GM12875 (cell line): ENCODE data around the gene NETO1.

Experiments
- H3K4me3 ChIP-seq: one replicate; pipeline ENCODE4 v1.5.1; 2011; ENCODE audit warnings: low read depth, low read length, control low read depth
- CTCF ChIP-seq: IDR thresholded peaks from 2 replicates; pipeline ENCODE4 v1.5.1; 2011; ENCODE audit warnings: low read depth, mild to moderate bottlenecking, control low read depth, inconsistent platforms, low read length, moderate library complexity, borderline replicate concordance; ENCODE audit not compliant: insufficient read depth

The NETO1 gene

GRCh38 chr18:72866442-72866900 lies 1.3 kb downstream of the NETO1 start:
- H3K4me3 ChIP-seq, result no peak overlapping the region

DNA sequence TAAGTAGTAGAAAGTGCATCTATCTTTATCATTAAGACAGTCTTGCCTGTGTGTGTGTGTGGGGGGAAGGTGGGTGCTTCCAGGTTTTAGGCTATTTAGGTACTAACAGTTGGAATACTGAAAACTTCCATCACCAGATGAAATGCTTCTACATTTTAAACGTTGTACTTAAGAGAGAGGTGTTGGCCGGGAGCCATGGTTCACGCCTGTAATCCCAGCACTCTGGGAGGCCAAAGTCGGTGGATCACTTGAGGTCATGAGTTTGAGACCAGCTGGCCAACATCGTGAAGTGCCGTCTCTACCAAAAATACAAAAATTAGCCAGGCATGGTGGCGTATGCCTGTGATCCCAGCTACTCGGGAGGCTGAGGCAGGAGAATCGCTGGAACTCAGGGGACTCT lies 4.0 kb downstream of the NETO1 start:
- TF ChIP-seq CTCF, result no peak
- no peak overlapping the region for H3K4me3 ChIP-seq

More at GRCh38 chr18:72866442-72866900, 1.3 kb downstream of the NETO1 start:
- no peak for TF ChIP-seq CTCF

DNA sequence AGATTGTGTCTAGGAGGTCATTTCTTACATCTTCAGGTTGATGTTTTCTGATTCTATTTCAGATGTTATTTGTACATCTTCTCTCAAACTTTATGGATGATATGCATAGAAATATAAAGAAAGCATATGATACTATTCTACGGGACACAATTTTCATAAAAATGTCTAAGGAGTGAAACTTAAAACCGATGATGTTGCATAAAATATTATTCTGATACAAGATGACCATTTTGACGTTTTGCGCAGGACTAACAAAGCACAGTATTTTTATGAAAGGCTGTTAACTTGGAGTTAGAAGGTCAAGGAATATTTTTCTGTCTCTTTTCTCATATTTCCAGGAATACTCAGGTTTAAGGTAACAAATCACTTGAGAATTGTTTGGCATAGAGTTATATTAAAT lies 8.7 kb downstream of the NETO1 start:
- no peak overlapping the region for H3K4me3 ChIP-seq
- no peak for TF ChIP-seq CTCF

GRCh38 chr18:72849671-72850070 lies 18.1 kb downstream of the NETO1 start:
- no peak for TF ChIP-seq CTCF
- no peak overlapping the region for H3K4me3 ChIP-seq

DNA sequence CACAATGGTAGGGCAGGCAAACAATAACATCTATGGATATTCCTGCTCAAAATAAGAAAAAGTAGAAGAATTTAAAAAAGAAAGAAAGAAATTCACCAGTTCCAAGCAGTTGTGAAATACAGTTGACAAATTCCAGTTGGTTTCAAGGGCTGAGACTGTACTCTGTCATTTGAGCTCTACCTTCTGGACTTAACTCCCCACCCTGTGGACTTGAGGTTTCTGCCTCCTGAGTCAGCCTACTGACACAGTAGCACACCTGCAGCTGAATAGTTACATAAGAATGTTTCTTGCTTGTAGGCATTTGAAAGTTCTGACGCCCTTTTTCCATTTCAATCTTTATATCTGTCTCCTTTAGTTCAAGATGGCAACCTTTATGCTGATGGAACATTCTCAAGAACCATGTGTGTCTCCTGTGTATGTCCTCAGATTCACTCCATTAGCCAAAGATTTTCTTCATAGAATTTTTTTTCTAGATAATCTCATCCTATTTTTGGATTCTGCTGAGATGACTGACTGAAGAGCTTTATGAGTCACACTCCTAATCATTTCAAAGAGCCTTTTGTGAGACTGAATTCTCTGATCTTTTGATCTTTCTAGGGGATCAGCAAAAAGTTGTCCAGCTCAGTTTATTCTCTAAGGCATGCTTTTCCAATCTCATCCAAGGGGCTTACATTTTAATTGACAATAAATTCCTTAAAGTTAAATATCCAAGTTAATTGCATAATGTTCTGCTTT lies 19.1 kb downstream of the NETO1 start:
- no peak overlapping the region for H3K4me3 ChIP-seq
- TF ChIP-seq CTCF, result no peak

DNA sequence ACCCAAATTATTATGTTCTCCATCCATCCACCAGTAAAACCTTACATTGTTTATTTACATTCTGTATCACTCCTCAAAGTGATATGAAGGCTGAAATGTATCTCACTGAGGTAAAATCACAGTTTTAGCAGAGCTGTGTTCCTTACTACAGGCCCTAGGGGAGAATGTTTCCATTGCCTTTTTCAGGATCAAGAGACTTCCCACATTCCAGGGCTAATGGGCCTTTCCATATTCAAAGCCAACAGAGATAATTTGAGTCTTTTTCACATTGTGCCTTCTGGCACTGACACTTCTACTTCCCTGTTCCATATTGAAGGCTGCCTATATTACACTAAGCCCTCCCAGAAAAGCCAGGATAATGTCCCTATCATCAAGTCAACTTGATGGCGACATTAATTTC lies 20.0 kb downstream of the NETO1 start:
- TF ChIP-seq CTCF, result no peak
- no peak overlapping the region for H3K4me3 ChIP-seq

DNA sequence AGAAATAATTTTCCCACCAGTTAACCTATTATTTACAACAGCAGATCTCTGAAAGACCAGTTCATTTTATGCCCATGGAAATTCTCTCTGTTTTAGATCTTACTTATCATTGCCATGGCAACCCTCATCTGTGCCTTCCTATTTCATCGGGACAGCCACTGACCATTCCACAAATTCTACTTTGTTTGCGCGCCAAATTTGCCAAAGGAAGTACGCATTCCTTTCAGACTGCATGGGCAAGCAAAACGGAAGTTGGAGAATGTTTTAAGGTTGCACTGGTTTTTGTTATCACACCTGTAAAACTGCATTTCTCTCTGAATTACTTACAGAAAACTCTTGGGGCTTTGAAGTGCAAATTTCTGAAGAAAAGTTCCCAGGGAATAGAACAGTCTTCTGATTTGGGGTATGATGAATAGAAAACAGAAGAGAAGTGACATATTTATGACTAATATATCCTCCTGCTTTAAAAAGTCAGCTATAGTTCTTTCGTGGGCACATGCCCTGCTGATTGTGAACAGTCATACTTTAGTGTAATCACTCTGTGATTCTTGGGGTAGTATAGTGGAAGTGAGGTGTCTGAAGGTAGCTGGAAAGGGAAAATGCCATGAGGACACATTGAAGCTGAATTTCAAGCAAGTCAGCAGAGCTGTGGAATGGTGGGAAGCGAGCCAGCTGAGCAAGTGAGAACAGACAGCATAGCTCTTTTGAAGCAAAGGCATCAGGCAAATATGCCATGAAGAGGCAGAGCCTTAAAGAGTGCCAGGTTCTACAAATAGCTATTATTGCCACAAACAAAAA lies 20.9 kb downstream of the NETO1 start:
- no peak overlapping the region for H3K4me3 ChIP-seq
- no peak for TF ChIP-seq CTCF
